H9 (cell line): ENCODE data around the gene IL17A. TPM values are rescaled to one million over a fixed set of nuclear protein-coding genes. Genes with fewer than 3 reads are reported as not detected.

ENCODE experiments used
- DNase-seq: peaks from one replicate; pipeline ENCODE4 v3.0.0-alpha.2; 2017
- H2AFZ ChIP-seq: one replicate; pipeline ENCODE4 v1.6.1; 2013; ENCODE audit warnings: mild to moderate bottlenecking, low read length, control low read depth, moderate library complexity
- H2AK5ac ChIP-seq: 2 replicates; pipeline ENCODE4 v1.6.1; 2013; ENCODE audit warnings: low read length, control low read depth, mixed read lengths; ENCODE audit not compliant: insufficient read length
- H2BK120ac ChIP-seq: one replicate; pipeline ENCODE4 v1.6.1; 2013; ENCODE audit warnings: low read depth, mild to moderate bottlenecking, low read length, control low read depth, inconsistent platforms; ENCODE audit not compliant: poor library complexity, severe bottlenecking
- H2BK12ac ChIP-seq: 2 replicates; pipeline ENCODE4 v1.6.1; 2013; ENCODE audit warnings: low read length, control low read depth, mixed read lengths, low read depth; ENCODE audit not compliant: insufficient read length
- H2BK15ac ChIP-seq: 2 replicates; pipeline ENCODE4 v1.6.1; 2013; ENCODE audit warnings: low read depth, low read length, control low read depth
- H2BK20ac ChIP-seq: one replicate; pipeline ENCODE4 v1.6.1; 2013; ENCODE audit warnings: low read depth, mild to moderate bottlenecking, low read length, control low read depth, inconsistent platforms; ENCODE audit not compliant: poor library complexity, severe bottlenecking
- H2BK5ac ChIP-seq: 2 replicates; pipeline ENCODE4 v1.6.1; 2013; ENCODE audit warnings: low read length, control low read depth, mixed read lengths; ENCODE audit not compliant: insufficient read length
- H3K14ac ChIP-seq: 2 replicates; pipeline ENCODE4 v1.6.1; 2013; ENCODE audit warnings: low read length, control low read depth; ENCODE audit not compliant: insufficient read depth
- H3K18ac ChIP-seq: 2 replicates; pipeline ENCODE4 v1.6.1; 2013; ENCODE audit warnings: low read depth, mild to moderate bottlenecking, mixed read lengths, low read length, control low read depth; ENCODE audit not compliant: insufficient read length
- H3K23ac ChIP-seq: 2 replicates; pipeline ENCODE4 v1.6.1; 2013; ENCODE audit warnings: low read length, control low read depth, mixed read lengths, low read depth; ENCODE audit not compliant: insufficient read length
- H3K23me2 ChIP-seq: 2 replicates; pipeline ENCODE4 v1.6.1; 2013; ENCODE audit warnings: low read depth, mild to moderate bottlenecking, mixed read lengths, low read length, control low read depth; ENCODE audit not compliant: insufficient read length, poor library complexity, severe bottlenecking
- H3K27ac ChIP-seq: 2 replicates; pipeline ENCODE4 v1.5.1; 2013; ENCODE audit warnings: low read length, control low read depth, mixed read lengths, low read depth; ENCODE audit not compliant: insufficient read length
- H3K27me3 ChIP-seq: 2 replicates; pipeline ENCODE4 v1.6.1; 2013; ENCODE audit warnings: low read length, control low read depth, inconsistent platforms; ENCODE audit not compliant: insufficient read depth
- H3K4ac ChIP-seq: 2 replicates; pipeline ENCODE4 v1.6.1; 2013; ENCODE audit warnings: low read depth, mild to moderate bottlenecking, control low read depth, inconsistent platforms, low read length, moderate library complexity
- H3K4me1 ChIP-seq: 2 replicates; pipeline ENCODE4 v1.6.1; 2013; ENCODE audit warnings: low read length, control low read depth, inconsistent platforms; ENCODE audit not compliant: insufficient read depth
- H3K4me2 ChIP-seq: 2 replicates; pipeline ENCODE4 v1.6.1; 2013; ENCODE audit warnings: low read length, control low read depth, mixed read lengths; ENCODE audit not compliant: insufficient read length, insufficient read depth
- H3K56ac ChIP-seq: 2 replicates; pipeline ENCODE4 v1.6.1; 2013; ENCODE audit warnings: low read depth, mild to moderate bottlenecking, mixed read lengths, low read length, control low read depth; ENCODE audit not compliant: insufficient read length
- H3K79me1 ChIP-seq: 2 replicates; pipeline ENCODE4 v1.6.1; 2013; ENCODE audit warnings: low read depth, mild to moderate bottlenecking, moderate library complexity, low read length, control low read depth, inconsistent platforms; ENCODE audit not compliant: insufficient read depth, poor library complexity, severe bottlenecking
- H3K79me2 ChIP-seq: 2 replicates; pipeline ENCODE4 v1.6.1; 2013; ENCODE audit warnings: low read length, control low read depth, inconsistent platforms; ENCODE audit not compliant: insufficient read depth
- H3K9ac ChIP-seq: 2 replicates; pipeline ENCODE4 v1.6.1; 2013; ENCODE audit warnings: low read length, control low read depth, mixed read lengths; ENCODE audit not compliant: insufficient read length; ENCODE audit errors: extremely low read depth
- H3K9me3 ChIP-seq: one replicate; pipeline ENCODE4 v1.6.1; 2013; ENCODE audit warnings: low read depth, low read length, inconsistent platforms; ENCODE audit not compliant: control insufficient read depth
- H3T11ph ChIP-seq: one replicate; pipeline ENCODE4 v1.6.1; 2013; ENCODE audit warnings: mild to moderate bottlenecking, low read length, control low read depth, inconsistent platforms
- H4K20me1 ChIP-seq: one replicate; pipeline ENCODE4 v1.6.1; 2013; ENCODE audit not compliant: control insufficient read depth, insufficient read length, insufficient read depth
- H4K5ac ChIP-seq: 2 replicates; pipeline ENCODE4 v1.6.1; 2013; ENCODE audit warnings: low read depth, mild to moderate bottlenecking, mixed read lengths, low read length, control low read depth; ENCODE audit not compliant: insufficient read length
- H4K8ac ChIP-seq: replicated peaks from 2 replicates; pipeline ENCODE4 v1.6.1; 2013; ENCODE audit warnings: low read length, control low read depth, mixed read lengths, low read depth; ENCODE audit not compliant: insufficient read length
- H4K91ac ChIP-seq: 2 replicates; pipeline ENCODE4 v1.6.1; 2013; ENCODE audit warnings: low read depth, mild to moderate bottlenecking, moderate library complexity, mixed read lengths, low read length, control low read depth; ENCODE audit not compliant: insufficient read length
- H3K27ac Mint-ChIP-seq, 3 experiments: 2 replicates in 2 of 3; 3 replicates in 1 of 3; pipeline ENCODE4 v1.8.0; 2020 to 2021; ENCODE audit warnings: mixed read lengths in 3 of 3, mild to moderate bottlenecking in 1 of 3, moderate library complexity in 1 of 3
- H3K27me3 Mint-ChIP-seq: 2 replicates; pipeline ENCODE4 v1.8.0; 2021; ENCODE audit warnings: low read depth, mild to moderate bottlenecking, moderate library complexity, mixed read lengths
- H3K36me3 Mint-ChIP-seq, 3 experiments: 2 replicates in 2 of 3; 3 replicates in 1 of 3; pipeline ENCODE4 v1.8.0; 2020 to 2021; ENCODE audit warnings: low read depth in 3 of 3, mixed read lengths in 3 of 3; ENCODE audit not compliant: insufficient read depth in 1 of 3
- H3K4me1 Mint-ChIP-seq, 2 experiments: 2 replicates each; pipeline ENCODE4 v1.8.0; 2020; ENCODE audit warnings: mixed read lengths in 2 of 2
- H3K4me3 Mint-ChIP-seq, 2 experiments: 2 replicates in 1 of 2; 3 replicates in 1 of 2; pipeline ENCODE4 v1.8.0; 2020 to 2021; ENCODE audit warnings: mild to moderate bottlenecking in 2 of 2, mixed read lengths in 2 of 2, moderate library complexity in 1 of 2
- H3K9me3 Mint-ChIP-seq, 2 experiments: 2 replicates in 1 of 2; 3 replicates in 1 of 2; pipeline ENCODE4 v1.8.0; 2020; ENCODE audit warnings: mild to moderate bottlenecking in 2 of 2, mixed read lengths in 2 of 2, moderate library complexity in 1 of 2
- CTCF ChIP-seq: fragments of 200-600 bp; sonication (generic); conservative IDR thresholded peaks from 3 replicates; pipeline ENCODE4 v1.8.0; 2021; ENCODE audit warnings: antibody characterized with exemption, mild to moderate bottlenecking
- WGBS: extraction: QIAGEN DNeasy Blood & Tissue Kit; methylation state at CpG from one replicate; pipeline ENCODE4 v1.1.7; 2013; ENCODE audit warnings: missing lambda C conversion rate, low lambda C conversion rate, mixed read lengths; ENCODE audit not compliant: insufficient read length; ENCODE audit errors: extremely low coverage; 5-methylcytosine and 5-hydroxymethylcytosine counted together
- total RNA-seq: library from RNA; stranded (reverse); gene quantifications from 2 replicates; pipeline ENCODE4 v1.2.1, GENCODE V29; 2021

Gene IL17A
- total RNA-seq, 1 experiment from 2014 or later, result not detected

- H3K27me3 Mint-ChIP-seq, result peaks cover 3% of the 10 kb centered on the region
- H2AK5ac ChIP-seq, result no peak overlapping the region
- H3K14ac ChIP-seq, result no peak overlapping the region
- no peak overlapping the region for H3K27ac ChIP-seq
- no peak for TF ChIP-seq CTCF
- H3K4me2 ChIP-seq, result no peak overlapping the region
- no peak overlapping the region for H2AFZ ChIP-seq
- H3K79me1 ChIP-seq, result no peaks in the 10 kb centered on the region
- H4K8ac ChIP-seq, result no peak overlapping the region
- no peak overlapping the region for H3K27ac Mint-ChIP-seq
- no peak overlapping the region for H2BK12ac ChIP-seq
- no peak overlapping the region for H4K5ac ChIP-seq
- peaks cover 0 to 2% of the 10 kb centered on the region in 2 experiments; a peak in 2 of 4 replicates for H3K4me1 Mint-ChIP-seq
- H2BK120ac ChIP-seq, result no peak overlapping the region
- H2BK20ac ChIP-seq, result no peak overlapping the region
- H3K9me3 ChIP-seq, result no peaks in the 10 kb centered on the region
- H3K4ac ChIP-seq, result no peak overlapping the region
- no peaks in the 10 kb centered on the region for H3K23me2 ChIP-seq
- no peak for DNase-seq
- H3K27me3 ChIP-seq, result no peaks in the 10 kb centered on the region
- H3K9ac ChIP-seq, result no peak overlapping the region
- H3K4me3 Mint-ChIP-seq, result no peak overlapping the region
- no peaks in the 10 kb centered on the region for H3K4me1 ChIP-seq
- H3K36me3 Mint-ChIP-seq, result no peaks in the 10 kb centered on the region
- H4K91ac ChIP-seq, result no peak overlapping the region
- no peaks in the 10 kb centered on the region for H3K9me3 Mint-ChIP-seq
- no CpG with 5 or more reads among the region's 1 CpG for WGBS
- H3T11ph ChIP-seq, result no peak overlapping the region
- no peak overlapping the region for H2BK15ac ChIP-seq
- no peak overlapping the region for H2BK5ac ChIP-seq
- no peak overlapping the region for H3K56ac ChIP-seq
- H4K20me1 ChIP-seq, result no peaks in the 10 kb centered on the region
- no peak overlapping the region for H3K18ac ChIP-seq
- no peak overlapping the region for H3K23ac ChIP-seq
- no peaks in the 10 kb centered on the region for H3K79me2 ChIP-seq
Measured at GRCh38 chr6:52142556-52142955, 43.6 kb upstream of the IL17A start.
